Measurements from ENCODE around the gene WWTR1.

WWTR1 gene

GRCh38 chr3:149623824-149624223 lies 34.0 kb downstream of the WWTR1 start:
- no peak for DNase-seq (ENCODE audit: low read depth)

GRCh38 chr3:149621218-149622005 lies 36.4 kb downstream of the WWTR1 start:
- DNase-seq (ENCODE audit: low read depth), result no peak

GRCh38 chr3:149620291-149621020 lies 37.4 kb downstream of the WWTR1 start:
- DNase-seq (ENCODE audit: low read depth), result no peak

GRCh38 chr3:149619136-149619535 lies 38.7 kb downstream of the WWTR1 start:
- DNase-seq (ENCODE audit: low read depth), result no peak

GRCh38 chr3:149618151-149619123 lies 39.4 kb downstream of the WWTR1 start:
- no peak for DNase-seq (ENCODE audit: low read depth)

GRCh38 chr3:149615731-149616221 lies 42.0 kb downstream of the WWTR1 start:
- no peak for DNase-seq (ENCODE audit: low read depth)

- no peak for DNase-seq (ENCODE audit: low read depth)
These were observed 43.8 kb downstream of the WWTR1 start for GRCh38 chr3:149613988-149614387.

- no peak for DNase-seq (ENCODE audit: low read depth)
These were observed 45.4 kb downstream of the WWTR1 start for GRCh38 chr3:149612456-149612855.

- no peak for DNase-seq (ENCODE audit: low read depth)
These were observed 46.7 kb downstream of the WWTR1 start for GRCh38 chr3:149611149-149611548.

- DNase-seq (ENCODE audit: low read depth), result no peak
These were observed 47.3 kb downstream of the WWTR1 start for GRCh38 chr3:149610351-149611105.

GRCh38 chr3:149609595-149609994 lies 48.2 kb downstream of the WWTR1 start:
- DNase-seq (ENCODE audit: low read depth), result no peak

GRCh38 chr3:149608987-149609386 lies 48.8 kb downstream of the WWTR1 start:
- DNase-seq (ENCODE audit: low read depth), result no peak

GRCh38 chr3:149605902-149606301 lies 51.9 kb downstream of the WWTR1 start:
- DNase-seq (ENCODE audit: low read depth), result no peak

GRCh38 chr3:149604125-149604875 lies 53.5 kb downstream of the WWTR1 start:
- DNase-seq (ENCODE audit: low read depth), result no peak

GRCh38 chr3:149603126-149604074 lies 54.4 kb downstream of the WWTR1 start:
- no peak for DNase-seq (ENCODE audit: low read depth)

- DNase-seq (ENCODE audit: low read depth), result no peak
These were observed 57.2 kb downstream of the WWTR1 start for GRCh38 chr3:149600634-149601033.

- DNase-seq (ENCODE audit: low read depth), result no peak
These were observed 58.6 kb downstream of the WWTR1 start for GRCh38 chr3:149599236-149599635.

GRCh38 chr3:149596134-149596770 lies 61.6 kb downstream of the WWTR1 start:
- DNase-seq (ENCODE audit: low read depth), result no peak
